Measurements from ENCODE around the gene MASTL. TPM values are rescaled to one million over a fixed set of nuclear protein-coding genes. Genes with fewer than 3 reads are reported as not detected.

The MASTL gene
- total RNA-seq, result 10 to 100 TPM in 1 of 3 donors, 1 to 10 TPM in 2; 5.9 to 10.3 (median 5.9) TPM
- long read RNA-seq, donor 1, partial matches to known transcripts, result 1 of 2 reads
- long read RNA-seq, donor 1, other reads (novel, unspliced or antisense), result 1 of 2 reads
- long read RNA-seq, donor 2, partial matches to known transcripts, result 1 of 1 reads
- long read RNA-seq, donor 2, other reads (novel, unspliced or antisense), result 0 of 1 reads

- DNase-seq (peak; percentile 94 to 96 (median 94)), ATAC-seq (peak; percentile 93)
- H3K36me3 ChIP-seq (ENCODE audit: low read depth), result no peaks in the 10 kb centered on the region
- TF ChIP-seq, protein P1, sequence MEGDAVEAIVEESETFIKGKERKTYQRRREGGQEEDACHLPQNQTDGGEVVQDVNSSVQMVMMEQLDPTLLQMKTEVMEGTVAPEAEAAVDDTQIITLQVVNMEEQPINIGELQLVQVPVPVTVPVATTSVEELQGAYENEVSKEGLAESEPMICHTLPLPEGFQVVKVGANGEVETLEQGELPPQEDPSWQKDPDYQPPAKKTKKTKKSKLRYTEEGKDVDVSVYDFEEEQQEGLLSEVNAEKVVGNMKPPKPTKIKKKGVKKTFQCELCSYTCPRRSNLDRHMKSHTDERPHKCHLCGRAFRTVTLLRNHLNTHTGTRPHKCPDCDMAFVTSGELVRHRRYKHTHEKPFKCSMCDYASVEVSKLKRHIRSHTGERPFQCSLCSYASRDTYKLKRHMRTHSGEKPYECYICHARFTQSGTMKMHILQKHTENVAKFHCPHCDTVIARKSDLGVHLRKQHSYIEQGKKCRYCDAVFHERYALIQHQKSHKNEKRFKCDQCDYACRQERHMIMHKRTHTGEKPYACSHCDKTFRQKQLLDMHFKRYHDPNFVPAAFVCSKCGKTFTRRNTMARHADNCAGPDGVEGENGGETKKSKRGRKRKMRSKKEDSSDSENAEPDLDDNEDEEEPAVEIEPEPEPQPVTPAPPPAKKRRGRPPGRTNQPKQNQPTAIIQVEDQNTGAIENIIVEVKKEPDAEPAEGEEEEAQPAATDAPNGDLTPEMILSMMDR (IDR thresholded peaks at IDR 0.05), result no peak
- no peaks in the 10 kb centered on the region for H3K9me3 ChIP-seq
- H3K4me1 ChIP-seq (ENCODE audit: low read depth), result peaks cover 19% of the 10 kb centered on the region
- intact Hi-C loops (cut with DNase I, micrococcal nuclease), result no loop called here
- peak within 1 kb of the TSS; percentile 68 for H3K4me3 ChIP-seq
Measured at GRCh38 chr10:27155066-27155754, at the start of gene MASTL. Gene MASTL (plus strand): TSS chr10:27155352. CDS start chr10:27155427, 75 bp downstream.

- Histone ChIP-seq H3K36me3 (ENCODE audit: low read depth) (peaks cover 5% of the 10 kb centered on the region), H3K4me3 (no peak overlapping the region), H3K4me1 (ENCODE audit: low read depth) (no peaks in the 10 kb centered on the region), H3K9me3 (no peaks in the 10 kb centered on the region)
- intact Hi-C loops (cut with DNase I, micrococcal nuclease), result no loop called here
- ATAC-seq (no peak), DNase-seq (no peak)
- TF ChIP-seq, protein P1 (IDR thresholded peaks at IDR 0.05), result no peak
Measured at GRCh38 chr10:27108165-27108564, 47.0 kb upstream of the MASTL start.

- Histone ChIP-seq H3K36me3 (ENCODE audit: low read depth) (peaks cover 5% of the 10 kb centered on the region), H3K4me1 (ENCODE audit: low read depth) (peaks cover 9% of the 10 kb centered on the region), H3K9me3 (no peaks in the 10 kb centered on the region), H3K4me3 (no peak overlapping the region)
- no peak for ATAC-seq
- TF ChIP-seq, protein P1 (IDR thresholded peaks at IDR 0.05), result no peak
- intact Hi-C loops (cut with DNase I, micrococcal nuclease), result no loop called here
- DNase-seq, result no peak
Measured at GRCh38 chr10:27134371-27134770, 20.8 kb upstream of the MASTL start.

- H3K9me3 ChIP-seq, result no peaks in the 10 kb centered on the region
- intact Hi-C loops (cut with DNase I, micrococcal nuclease), result no loop called here
- DNase-seq (no peak), ATAC-seq (no peak)
- peaks cover 9% of the 10 kb centered on the region for H3K4me1 ChIP-seq (ENCODE audit: low read depth)
- no peaks in the 10 kb centered on the region for H3K36me3 ChIP-seq (ENCODE audit: low read depth)
- H3K4me3 ChIP-seq, result no peak overlapping the region
- TF ChIP-seq, protein P1 (IDR thresholded peaks at IDR 0.05), result no peak
Measured at GRCh38 chr10:27138277-27138676, 16.9 kb upstream of the MASTL start.

GRCh38 chr10:27143686-27144085 lies 11.5 kb upstream of the MASTL start:
- no peaks in the 10 kb centered on the region for H3K9me3 ChIP-seq
- peaks cover 7% of the 10 kb centered on the region for H3K36me3 ChIP-seq (ENCODE audit: low read depth)
- DNase-seq (no peak), ATAC-seq (peak; percentile 83)
- H3K4me1 ChIP-seq (ENCODE audit: low read depth), result no peaks in the 10 kb centered on the region
- H3K4me3 ChIP-seq, result no peak overlapping the region
- TF ChIP-seq, protein P1 (IDR thresholded peaks at IDR 0.05), result no peak
- intact Hi-C loops (cut with DNase I, micrococcal nuclease), result no loop called here

Measured in mucosa of descending colon (tissue), 3 donors.